Mammary epithelial cell (primary cell): Measurements from ENCODE around the gene RAB26.

Source experiments
- EZH2 ChIP-seq: IDR thresholded peaks from 2 replicates; pipeline ENCODE4 v1.6.1; 2012; ENCODE audit warnings: low read length, inconsistent platforms, borderline replicate concordance
- TF ChIP-seq, protein P1 (sequence below), 2 donors: IDR thresholded peaks in 1 of 2; conservative IDR thresholded peaks in 1 of 2; 2 replicates each; pipeline ENCODE4 v1.5.1; 2011 to 2012; ENCODE audit warnings: inconsistent platforms in 2 of 2, low read length in 2 of 2, mild to moderate bottlenecking in 2 of 2, control low read depth in 1 of 2, low read depth in 1 of 2; ENCODE audit not compliant: insufficient read depth in 1 of 2; ENCODE audit errors: extremely low read depth in 1 of 2

DNA sequence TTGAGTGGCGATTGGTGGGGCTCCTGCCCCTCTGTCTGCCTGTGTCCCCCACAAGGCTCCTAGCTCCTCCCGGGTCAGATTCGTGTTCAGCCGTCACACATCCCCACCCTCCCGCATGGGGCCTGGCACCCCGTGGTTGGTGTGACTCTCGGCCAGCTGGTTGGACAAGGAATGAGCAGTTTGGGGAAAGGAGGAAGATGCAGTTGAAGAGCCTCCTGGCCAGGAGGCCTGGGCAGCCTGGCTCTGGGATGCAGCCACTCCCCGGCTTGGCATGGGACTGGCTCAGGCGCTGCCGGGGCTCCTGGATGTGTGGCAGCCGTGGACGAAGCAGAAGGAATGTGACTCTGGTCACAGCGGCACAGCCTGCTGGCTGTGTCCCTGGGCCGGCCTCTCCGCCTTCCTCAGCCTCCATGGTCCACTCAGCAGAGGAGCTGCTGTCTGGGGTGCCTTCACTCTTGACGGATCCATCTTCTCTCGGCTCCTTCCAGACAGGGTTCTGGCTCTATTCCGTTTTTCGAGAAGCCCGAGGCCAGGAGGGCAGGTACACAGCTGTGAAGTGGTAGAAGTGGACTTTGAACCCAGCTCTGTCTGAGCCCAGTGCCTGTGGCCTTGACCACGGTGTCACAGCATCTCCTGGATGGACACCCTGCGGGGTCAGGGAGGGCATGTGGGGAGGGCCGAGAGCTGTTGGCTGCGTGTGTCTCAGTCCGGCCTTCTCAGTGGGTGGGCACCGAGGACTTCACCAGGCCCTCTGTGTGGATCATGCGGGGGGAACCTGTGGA is 9.2 kb downstream of the RAB26 start:
- TF ChIP-seq, protein P1, sequence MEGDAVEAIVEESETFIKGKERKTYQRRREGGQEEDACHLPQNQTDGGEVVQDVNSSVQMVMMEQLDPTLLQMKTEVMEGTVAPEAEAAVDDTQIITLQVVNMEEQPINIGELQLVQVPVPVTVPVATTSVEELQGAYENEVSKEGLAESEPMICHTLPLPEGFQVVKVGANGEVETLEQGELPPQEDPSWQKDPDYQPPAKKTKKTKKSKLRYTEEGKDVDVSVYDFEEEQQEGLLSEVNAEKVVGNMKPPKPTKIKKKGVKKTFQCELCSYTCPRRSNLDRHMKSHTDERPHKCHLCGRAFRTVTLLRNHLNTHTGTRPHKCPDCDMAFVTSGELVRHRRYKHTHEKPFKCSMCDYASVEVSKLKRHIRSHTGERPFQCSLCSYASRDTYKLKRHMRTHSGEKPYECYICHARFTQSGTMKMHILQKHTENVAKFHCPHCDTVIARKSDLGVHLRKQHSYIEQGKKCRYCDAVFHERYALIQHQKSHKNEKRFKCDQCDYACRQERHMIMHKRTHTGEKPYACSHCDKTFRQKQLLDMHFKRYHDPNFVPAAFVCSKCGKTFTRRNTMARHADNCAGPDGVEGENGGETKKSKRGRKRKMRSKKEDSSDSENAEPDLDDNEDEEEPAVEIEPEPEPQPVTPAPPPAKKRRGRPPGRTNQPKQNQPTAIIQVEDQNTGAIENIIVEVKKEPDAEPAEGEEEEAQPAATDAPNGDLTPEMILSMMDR (conservative IDR thresholded peaks at IDR 0.05 in 1 of 2, IDR thresholded peaks at IDR 0.05 in 1 of 2; ENCODE audit: extremely low read depth in 1 of 2, insufficient read depth in 1 of 2, low read depth in 1 of 2, low read length in 2 of 2), result no peak
- no peak for TF ChIP-seq EZH2
